Measurements from ENCODE around the gene PCYT2.

PCYT2 gene

DNA sequence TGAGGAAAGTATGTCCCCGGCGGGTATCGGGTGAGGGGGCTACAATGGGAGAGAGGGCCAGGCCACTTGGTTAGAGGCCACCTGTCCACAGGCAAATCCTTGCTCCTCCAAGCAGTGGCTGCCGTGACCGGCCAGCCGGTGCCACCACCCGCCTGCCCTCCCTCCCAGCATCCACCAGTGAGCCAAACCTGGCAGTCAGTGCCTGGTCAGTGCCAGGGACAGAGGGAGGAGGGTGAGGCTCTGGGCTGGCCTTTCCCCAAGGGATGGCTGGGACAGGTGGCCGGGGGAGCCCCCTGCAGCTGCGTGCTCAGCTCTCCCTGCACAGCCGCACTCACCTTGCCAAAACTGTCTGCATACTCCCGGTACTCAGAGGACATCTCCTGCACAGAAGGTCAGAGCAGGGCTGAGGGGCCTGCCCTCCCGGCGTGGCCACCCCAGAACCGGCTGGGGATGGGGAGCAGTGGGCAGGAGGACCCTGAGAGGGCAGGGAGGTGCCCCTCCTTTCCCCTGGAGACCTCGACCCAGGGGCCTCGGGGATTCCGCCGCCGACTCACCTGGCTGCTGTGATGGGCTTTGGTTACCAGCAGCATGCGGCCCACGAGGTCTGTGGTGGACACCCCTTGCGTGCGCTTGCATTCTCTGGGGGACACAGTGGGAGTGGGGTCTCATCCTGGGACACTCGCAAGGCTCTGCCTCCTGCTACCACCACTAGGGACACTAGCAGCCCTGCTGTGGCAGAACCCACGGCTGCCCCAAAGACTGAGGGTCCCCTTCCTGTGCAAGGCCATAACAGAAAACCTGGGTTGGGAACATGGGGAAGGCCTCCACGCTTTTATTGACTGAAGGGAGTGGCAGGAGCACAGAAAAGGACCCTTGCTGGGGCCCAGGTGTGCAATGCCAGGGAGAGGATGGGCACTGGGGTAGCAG lies 3.7 kb downstream of the PCYT2 start:
- Histone ChIP-seq H3K79me2 (ENCODE audit: insufficient read depth, low read length) (no peaks in the 10 kb centered on the region), H3K36me3 (ENCODE audit: insufficient read depth, low read length) (peaks cover 61% of the 10 kb centered on the region), H3K9me2 (ENCODE audit: low read depth, low read length) (no peaks in the 10 kb centered on the region), H3K4me3 (ENCODE audit: low read depth, low read length, poor library complexity, severe bottlenecking) (no peak overlapping the region), H3K9me3 (ENCODE audit: low read length) (no peaks in the 10 kb centered on the region), H3K27me3 (ENCODE audit: insufficient read depth, low read length) (0 out of 2 replicates have a peak, but pooled peaks cover 4% of the 10 kb centered on the region), H3K27ac (ENCODE audit: low read depth, low read length, poor library complexity, severe bottlenecking) (no peak overlapping the region), H3K9ac (ENCODE audit: low read length) (no peak overlapping the region), H2AFZ (ENCODE audit: low read length) (no peak overlapping the region), H3K4me2 (ENCODE audit: low read length) (no peak overlapping the region), H3K4me1 (ENCODE audit: insufficient read depth, low read length, severe bottlenecking) (peaks cover 22% of the 10 kb centered on the region), H4K20me1 (ENCODE audit: insufficient read depth, low read length) (no peaks in the 10 kb centered on the region), H3F3A (ENCODE audit: insufficient read depth, low read length) (no peaks in the 10 kb centered on the region)
- no peak for TF ChIP-seq EZH2 (IDR thresholded peaks at IDR 0.05; ENCODE audit: borderline replicate concordance, low read length)
- TF ChIP-seq, protein P1, sequence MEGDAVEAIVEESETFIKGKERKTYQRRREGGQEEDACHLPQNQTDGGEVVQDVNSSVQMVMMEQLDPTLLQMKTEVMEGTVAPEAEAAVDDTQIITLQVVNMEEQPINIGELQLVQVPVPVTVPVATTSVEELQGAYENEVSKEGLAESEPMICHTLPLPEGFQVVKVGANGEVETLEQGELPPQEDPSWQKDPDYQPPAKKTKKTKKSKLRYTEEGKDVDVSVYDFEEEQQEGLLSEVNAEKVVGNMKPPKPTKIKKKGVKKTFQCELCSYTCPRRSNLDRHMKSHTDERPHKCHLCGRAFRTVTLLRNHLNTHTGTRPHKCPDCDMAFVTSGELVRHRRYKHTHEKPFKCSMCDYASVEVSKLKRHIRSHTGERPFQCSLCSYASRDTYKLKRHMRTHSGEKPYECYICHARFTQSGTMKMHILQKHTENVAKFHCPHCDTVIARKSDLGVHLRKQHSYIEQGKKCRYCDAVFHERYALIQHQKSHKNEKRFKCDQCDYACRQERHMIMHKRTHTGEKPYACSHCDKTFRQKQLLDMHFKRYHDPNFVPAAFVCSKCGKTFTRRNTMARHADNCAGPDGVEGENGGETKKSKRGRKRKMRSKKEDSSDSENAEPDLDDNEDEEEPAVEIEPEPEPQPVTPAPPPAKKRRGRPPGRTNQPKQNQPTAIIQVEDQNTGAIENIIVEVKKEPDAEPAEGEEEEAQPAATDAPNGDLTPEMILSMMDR (IDR thresholded peaks at IDR 0.05; ENCODE audit: low read length): peak; percentile 22; the same call in 1 of the 2 replicates

DNA sequence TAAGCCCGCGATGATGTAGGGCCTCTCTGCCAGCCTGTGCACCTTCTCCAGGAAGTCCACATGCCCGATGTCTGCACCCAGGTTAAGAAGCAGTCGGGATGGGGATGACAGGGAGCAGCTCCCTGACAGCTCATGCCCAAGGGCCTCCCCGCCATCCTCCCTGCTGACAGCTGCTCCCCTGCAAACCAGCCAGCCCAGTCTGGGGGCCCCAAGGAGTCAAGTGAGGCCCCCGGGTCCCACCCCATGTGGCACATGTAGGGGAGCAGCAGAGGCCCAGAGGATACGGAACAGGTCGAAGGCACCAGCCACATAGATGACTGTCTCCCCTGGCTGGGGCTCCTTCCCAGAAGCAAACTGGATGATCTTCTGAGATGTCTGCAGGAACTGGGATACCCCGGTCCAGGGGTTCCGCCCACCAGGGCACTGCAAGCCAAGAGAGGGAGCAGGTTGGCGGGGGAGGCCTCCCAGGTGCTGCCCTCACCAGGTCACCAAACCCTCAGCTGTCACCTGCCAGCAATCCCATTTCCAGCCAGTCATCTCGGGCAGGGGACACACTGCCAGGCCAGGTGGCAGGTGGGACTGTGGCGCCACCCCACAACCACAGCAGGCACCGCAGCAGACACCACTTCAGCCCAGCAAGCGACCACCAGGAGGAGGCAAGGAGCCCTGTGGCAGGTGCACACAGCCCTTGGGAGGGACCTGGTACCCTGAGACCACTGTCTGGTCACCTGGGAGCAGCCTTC lies 4.6 kb downstream of the PCYT2 start:
- Histone ChIP-seq H3K79me2 (ENCODE audit: insufficient read depth, low read length) (no peaks in the 10 kb centered on the region), H3K4me1 (ENCODE audit: insufficient read depth, low read length, severe bottlenecking) (peaks cover 23% of the 10 kb centered on the region), H3K9me3 (ENCODE audit: low read length) (no peaks in the 10 kb centered on the region), H3F3A (ENCODE audit: insufficient read depth, low read length) (no peaks in the 10 kb centered on the region), H3K9ac (ENCODE audit: low read length) (no peak overlapping the region), H3K27me3 (ENCODE audit: insufficient read depth, low read length) (peaks cover 4% of the 10 kb centered on the region; the same call in 1 of the 2 replicates), H3K4me2 (ENCODE audit: low read length) (no peak overlapping the region), H3K9me2 (ENCODE audit: low read depth, low read length) (no peaks in the 10 kb centered on the region), H2AFZ (ENCODE audit: low read length) (no peak overlapping the region), H3K36me3 (ENCODE audit: insufficient read depth, low read length) (peaks cover 53% of the 10 kb centered on the region), H4K20me1 (ENCODE audit: insufficient read depth, low read length) (no peaks in the 10 kb centered on the region), H3K4me3 (ENCODE audit: low read depth, low read length, poor library complexity, severe bottlenecking) (no peak overlapping the region), H3K27ac (ENCODE audit: low read depth, low read length, poor library complexity, severe bottlenecking) (no peak overlapping the region)
- TF ChIP-seq, protein P1 (IDR thresholded peaks at IDR 0.05; ENCODE audit: low read length): peak; percentile 47
- TF ChIP-seq EZH2 (IDR thresholded peaks at IDR 0.05; ENCODE audit: borderline replicate concordance, low read length): no peak

DNA sequence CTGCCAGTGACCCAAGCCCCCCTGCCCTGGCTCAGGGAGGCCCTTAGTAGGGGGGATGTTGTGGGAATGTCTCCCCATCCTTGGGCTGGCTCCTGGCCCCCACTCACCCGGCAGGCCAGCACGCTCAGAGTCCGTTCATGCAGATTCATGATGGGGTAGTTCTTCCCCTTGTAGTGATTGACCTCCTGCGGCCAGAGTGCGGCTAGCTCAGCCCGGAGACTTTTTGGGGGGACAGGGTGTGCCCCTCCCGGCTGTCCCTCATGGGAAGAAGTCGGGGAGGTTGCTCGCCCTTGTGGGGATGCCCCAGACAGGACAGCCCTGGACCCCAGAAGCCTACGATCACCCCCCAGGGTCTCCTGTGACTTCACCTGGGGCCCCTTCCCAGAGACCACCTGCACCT lies 5.2 kb downstream of the PCYT2 start:
- no peak overlapping the region for H3K9ac ChIP-seq (ENCODE audit: low read length)
- H3F3A ChIP-seq (ENCODE audit: insufficient read depth, low read length): no peaks in the 10 kb centered on the region
- no peak for TF ChIP-seq EZH2 (IDR thresholded peaks at IDR 0.05; ENCODE audit: borderline replicate concordance, low read length)
- TF ChIP-seq, protein P1 (IDR thresholded peaks at IDR 0.05; ENCODE audit: low read length): no peak
- H3K9me3 ChIP-seq (ENCODE audit: low read length): no peaks in the 10 kb centered on the region
- no peak overlapping the region for H3K27ac ChIP-seq (ENCODE audit: low read depth, low read length, poor library complexity, severe bottlenecking)
- H4K20me1 ChIP-seq (ENCODE audit: insufficient read depth, low read length): no peaks in the 10 kb centered on the region
- peaks cover 4% of the 10 kb centered on the region; the same call in 1 of the 2 replicates for H3K27me3 ChIP-seq (ENCODE audit: insufficient read depth, low read length)
- peaks cover 21% of the 10 kb centered on the region for H3K4me1 ChIP-seq (ENCODE audit: insufficient read depth, low read length, severe bottlenecking)
- no peak overlapping the region for H3K4me3 ChIP-seq (ENCODE audit: low read depth, low read length, poor library complexity, severe bottlenecking)
- no peak overlapping the region for H3K4me2 ChIP-seq (ENCODE audit: low read length)
- no peaks in the 10 kb centered on the region for H3K9me2 ChIP-seq (ENCODE audit: low read depth, low read length)
- H3K36me3 ChIP-seq (ENCODE audit: insufficient read depth, low read length): peaks cover 53% of the 10 kb centered on the region
- H2AFZ ChIP-seq (ENCODE audit: low read length): no peak overlapping the region
- H3K79me2 ChIP-seq (ENCODE audit: insufficient read depth, low read length): no peaks in the 10 kb centered on the region

All from OCI-LY1 (cell line).